Peyer's patch (tissue), 4 donors: Measurements from ENCODE around the gene CD82.

ENCODE experiments used
- POLR2A ChIP-seq, 2 donors: fragments of 450-650 bp; IDR thresholded peaks; one replicate each; pipeline ENCODE4 v1.5.1; 2017; ENCODE audit warnings: antibody characterized with exemption in 2 of 2, mild to moderate bottlenecking in 2 of 2, moderate library complexity in 2 of 2
- TF ChIP-seq, protein P1 (sequence below), 6 experiments: fragments of 450-650 bp in 4 of 6; fragments of 200-600 bp in 2 of 6; sonication (generic) in 1 of 6; IDR thresholded peaks; one replicate each; pipeline ENCODE4 v1.5.1; 2017 to 2019; ENCODE audit warnings: antibody characterized with exemption in 6 of 6, mild to moderate bottlenecking in 3 of 6, moderate library complexity in 1 of 6

- TF ChIP-seq, protein P1, sequence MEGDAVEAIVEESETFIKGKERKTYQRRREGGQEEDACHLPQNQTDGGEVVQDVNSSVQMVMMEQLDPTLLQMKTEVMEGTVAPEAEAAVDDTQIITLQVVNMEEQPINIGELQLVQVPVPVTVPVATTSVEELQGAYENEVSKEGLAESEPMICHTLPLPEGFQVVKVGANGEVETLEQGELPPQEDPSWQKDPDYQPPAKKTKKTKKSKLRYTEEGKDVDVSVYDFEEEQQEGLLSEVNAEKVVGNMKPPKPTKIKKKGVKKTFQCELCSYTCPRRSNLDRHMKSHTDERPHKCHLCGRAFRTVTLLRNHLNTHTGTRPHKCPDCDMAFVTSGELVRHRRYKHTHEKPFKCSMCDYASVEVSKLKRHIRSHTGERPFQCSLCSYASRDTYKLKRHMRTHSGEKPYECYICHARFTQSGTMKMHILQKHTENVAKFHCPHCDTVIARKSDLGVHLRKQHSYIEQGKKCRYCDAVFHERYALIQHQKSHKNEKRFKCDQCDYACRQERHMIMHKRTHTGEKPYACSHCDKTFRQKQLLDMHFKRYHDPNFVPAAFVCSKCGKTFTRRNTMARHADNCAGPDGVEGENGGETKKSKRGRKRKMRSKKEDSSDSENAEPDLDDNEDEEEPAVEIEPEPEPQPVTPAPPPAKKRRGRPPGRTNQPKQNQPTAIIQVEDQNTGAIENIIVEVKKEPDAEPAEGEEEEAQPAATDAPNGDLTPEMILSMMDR (IDR thresholded peaks at IDR 0.05), result no peak
- no peak for TF ChIP-seq POLR2A (IDR thresholded peaks at IDR 0.05)
Measured at GRCh38 chr11:44559207-44559939, 6.1 kb upstream of the CD82 start.
